Activated CD4-positive, alpha-beta T cell treated with anti-CD3 and anti-CD28 coated beads, Interleukin-2, amount 50 U/mL, for 16 hours (primary cell): Measurements from ENCODE around the gene GABRB1.

ENCODE experiments used
- DNase-seq: peaks from one replicate; pipeline ENCODE4 v3.0.0-alpha.2; 2020

GABRB1 gene

DNA sequence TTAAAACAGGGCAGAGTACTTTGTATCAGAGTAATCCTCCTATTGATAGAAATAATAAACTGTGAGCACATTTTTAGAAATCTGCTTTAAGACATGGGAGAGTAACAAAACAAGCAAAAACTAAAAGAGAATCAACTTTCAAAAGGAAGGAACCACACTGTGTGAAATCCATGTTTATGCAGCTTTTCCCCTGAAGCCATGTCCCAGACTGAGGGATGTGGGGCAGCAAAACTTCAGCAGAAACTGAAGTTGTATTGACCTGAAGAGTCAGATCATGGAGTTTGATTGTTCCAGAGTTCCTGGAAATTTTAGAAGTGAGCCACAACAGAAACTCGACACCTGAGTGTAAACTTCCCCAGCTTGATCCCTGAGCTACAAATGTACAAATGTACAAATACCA lies 378.9 kb downstream of the GABRB1 start:
- no peak for DNase-seq

DNA sequence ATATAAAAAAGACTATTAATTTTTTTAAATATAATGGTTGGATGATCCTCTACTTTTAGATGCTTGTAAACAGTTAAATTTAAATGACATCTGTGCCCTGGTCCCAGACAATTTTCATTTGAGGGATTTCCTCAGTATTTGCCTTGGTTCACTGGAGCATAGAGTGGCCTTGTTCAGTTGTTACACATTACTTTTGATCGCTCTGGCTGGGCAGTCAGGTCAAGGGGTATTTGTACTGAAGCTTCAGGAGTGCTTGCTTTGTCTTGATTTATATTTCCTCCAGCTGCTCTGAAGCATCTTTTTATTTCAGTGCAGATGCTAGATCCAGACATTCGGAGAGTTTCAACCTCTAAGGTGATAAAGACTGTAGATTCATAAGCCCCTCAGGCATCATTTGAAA lies 382.2 kb downstream of the GABRB1 start:
- no peak for DNase-seq

- DNase-seq = no peak
Measured at GRCh38 chr4:47415719-47416118, 384.4 kb downstream of the GABRB1 start.

DNA sequence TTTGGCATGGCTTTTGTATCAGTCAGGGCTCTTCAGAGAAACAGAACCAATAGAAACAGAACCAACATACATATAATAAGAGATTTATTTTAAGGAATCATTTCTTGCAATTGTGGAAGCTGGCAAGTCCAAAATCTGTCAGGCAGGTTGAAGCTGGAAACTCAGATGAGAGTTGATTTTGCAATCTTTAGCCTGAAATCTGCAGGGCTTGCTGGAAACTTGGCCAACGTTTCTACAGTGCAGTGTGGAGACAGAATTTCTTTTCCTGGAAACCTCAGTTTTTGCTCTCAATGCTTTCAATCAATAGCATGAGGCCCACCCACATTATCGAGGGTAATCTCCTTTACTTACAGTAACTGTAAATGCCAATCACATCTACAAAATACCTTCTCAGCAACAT lies 386.8 kb downstream of the GABRB1 start:
- no peak for DNase-seq

GRCh38 chr4:47419296-47419695 lies 387.9 kb downstream of the GABRB1 start:
- no peak for DNase-seq

- no peak for DNase-seq
Measured at GRCh38 chr4:47425628-47426027, 394.3 kb downstream of the GABRB1 start.

DNA sequence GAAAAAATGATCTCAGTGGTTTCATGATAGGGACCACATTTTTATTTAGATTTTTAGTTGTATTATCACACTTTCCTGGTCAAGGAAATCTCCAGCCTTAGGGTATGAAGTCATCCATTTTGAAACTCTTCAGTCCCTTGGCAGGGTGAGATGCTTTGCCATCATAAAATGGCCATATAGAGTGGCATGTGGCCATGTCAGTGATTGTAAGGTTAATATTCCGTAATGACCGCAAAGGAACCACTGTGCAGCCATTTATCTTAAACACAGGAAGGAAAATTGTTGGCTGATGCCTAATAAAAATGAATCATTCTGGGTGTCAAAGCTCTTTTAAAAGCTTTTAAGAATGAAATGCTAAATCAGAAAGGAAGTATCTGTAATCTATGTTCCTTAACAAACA lies 396.6 kb downstream of the GABRB1 start:
- no peak for DNase-seq

GRCh38 chr4:47432749-47433148 lies 401.4 kb downstream of the GABRB1 start:
- no peak for DNase-seq

- no peak for DNase-seq
Measured at GRCh38 chr4:47434931-47435330, 403.6 kb downstream of the GABRB1 start.

DNA sequence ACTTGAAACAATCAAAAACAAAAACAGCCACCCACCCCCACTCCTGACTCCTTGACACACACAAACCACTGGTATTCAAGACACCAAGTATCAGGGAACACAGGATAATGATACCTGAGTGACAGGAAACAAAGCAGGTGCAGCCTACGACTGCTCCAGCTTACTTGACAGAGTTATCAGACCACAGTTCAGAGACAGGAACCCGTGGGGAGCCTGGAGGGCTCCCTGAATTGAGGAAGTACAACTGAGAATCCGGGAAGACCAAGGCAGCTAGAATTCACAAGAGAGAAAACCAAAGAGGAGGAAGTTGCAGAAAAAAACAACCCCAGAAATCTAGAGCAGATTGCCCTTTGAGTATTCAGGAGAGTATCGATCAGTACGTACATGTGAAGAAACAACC lies 411.6 kb downstream of the GABRB1 start:
- no peak for DNase-seq

- DNase-seq = no peak
Measured at GRCh38 chr4:47444031-47444430, 412.7 kb downstream of the GABRB1 start.

DNA sequence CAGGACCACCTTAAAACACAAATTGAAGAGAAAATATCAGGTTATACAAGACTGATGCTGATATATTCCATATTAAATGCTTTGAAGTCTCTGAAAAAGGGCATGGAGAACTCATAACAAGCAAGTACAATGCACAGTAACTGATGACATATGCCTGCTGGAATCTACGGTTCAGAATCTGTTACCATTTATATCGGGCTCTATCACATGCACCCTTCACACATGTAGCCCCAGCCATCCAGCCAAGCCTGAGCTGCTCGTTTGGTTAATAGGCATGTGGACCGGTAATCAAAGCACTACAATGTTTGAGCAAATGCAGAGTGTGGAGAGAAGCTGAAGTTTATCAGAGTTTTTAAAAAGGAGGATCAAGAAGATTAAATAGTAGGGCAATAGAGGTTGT lies 420.3 kb downstream of the GABRB1 start:
- DNase-seq = no peak

GRCh38 chr4:47462799-47463234 lies 431.4 kb downstream of the GABRB1 start:
- no peak for DNase-seq

DNA sequence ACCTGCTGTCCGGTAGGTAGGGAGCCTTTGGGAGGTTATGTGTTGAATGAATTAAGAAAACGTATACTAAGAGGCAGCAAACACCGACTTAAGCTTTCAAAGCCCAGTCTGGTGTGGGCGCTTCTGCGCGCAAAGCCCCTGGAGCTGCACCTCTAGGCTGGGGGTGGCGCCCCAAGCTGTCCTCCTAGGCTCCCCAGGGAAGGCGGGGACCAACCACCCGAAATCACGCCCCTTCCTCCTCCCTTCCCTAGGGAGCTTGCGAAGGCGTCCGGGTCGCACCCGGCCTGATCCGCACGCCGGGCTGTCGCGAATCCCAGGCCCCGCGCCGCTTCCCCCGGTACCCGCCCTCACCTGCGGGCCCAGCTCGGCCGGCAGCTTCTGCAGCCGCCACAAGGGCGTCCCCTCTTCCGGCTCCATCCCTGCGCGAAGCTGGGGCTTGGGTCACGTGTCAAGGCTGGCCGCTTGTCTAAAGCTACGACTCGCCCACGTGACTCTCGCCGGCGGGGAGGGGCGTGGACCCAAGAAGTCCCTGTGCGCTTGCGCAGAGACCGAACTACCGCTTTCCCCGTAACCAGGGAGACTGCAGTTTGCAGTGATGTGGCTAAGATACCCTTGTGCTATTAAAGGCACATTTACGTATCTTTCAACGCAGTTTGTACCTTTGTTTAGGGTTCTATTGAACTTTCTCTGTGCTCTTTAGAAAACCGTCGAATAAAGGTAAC lies 432.0 kb downstream of the GABRB1 start, which contains the start of gene COMMD8:
Gene COMMD8 (minus strand): TSS at position 468 of the 722 bp plus-strand sequence. CDS start 51 bp downstream, at position 417.
- peak; percentile 97 for DNase-seq

DNA sequence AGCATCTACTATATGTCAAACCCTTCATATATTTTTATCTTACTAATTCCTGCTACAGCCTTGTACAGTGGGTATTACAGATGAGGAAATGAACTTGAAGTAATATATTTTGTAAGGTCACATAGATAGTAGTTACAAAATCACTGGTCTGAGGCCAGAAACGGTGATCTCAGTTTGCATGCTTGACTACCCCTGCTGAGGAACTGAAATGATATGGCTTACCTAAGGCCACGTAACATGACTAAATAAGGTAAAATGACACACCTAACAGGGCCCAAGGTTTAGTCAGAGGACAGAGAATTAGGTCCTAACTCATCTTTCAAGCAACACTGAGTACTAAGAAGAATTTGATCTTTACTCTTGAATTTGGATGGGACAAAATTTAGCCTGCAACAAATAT lies 433.6 kb downstream of the GABRB1 start:
- no peak for DNase-seq

DNA sequence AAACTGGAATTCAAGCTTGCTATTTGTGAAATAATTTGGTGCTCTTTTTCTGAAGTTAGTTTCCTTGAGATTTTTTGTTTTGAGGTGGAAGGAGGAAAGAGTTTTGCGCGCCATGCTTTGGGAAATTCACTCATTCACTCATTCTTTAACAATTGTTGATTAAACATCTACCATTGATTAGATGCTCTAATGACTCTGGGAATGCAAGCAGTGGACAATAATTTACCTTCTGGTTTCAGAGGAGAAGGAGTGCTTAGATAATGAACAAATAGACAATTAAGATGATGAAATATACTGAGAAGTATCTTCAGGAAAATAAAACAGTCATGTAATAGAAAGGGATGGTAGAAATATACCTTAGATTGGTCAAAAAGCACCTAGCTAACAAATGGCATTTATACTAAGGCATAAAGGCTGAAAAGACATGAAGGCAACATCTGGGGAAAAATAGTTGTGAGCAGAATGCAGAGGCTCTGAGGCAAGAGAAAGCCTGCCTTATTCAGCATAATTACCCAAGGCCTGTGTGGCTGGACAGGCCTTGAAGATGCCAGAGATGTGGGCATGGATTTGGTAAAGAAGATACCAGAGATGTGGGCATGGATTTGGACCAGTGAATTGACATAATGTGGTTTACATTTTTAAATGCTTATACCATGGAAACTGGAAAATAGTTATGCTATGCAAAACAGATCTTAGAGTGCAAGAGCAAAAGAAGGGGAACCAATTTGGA lies 434.9 kb downstream of the GABRB1 start:
- no peak for DNase-seq

- no peak for DNase-seq
Measured at GRCh38 chr4:47468706-47469365, 437.5 kb downstream of the GABRB1 start.

- no peak for DNase-seq
Measured at GRCh38 chr4:47469951-47470350, 438.6 kb downstream of the GABRB1 start.

DNA sequence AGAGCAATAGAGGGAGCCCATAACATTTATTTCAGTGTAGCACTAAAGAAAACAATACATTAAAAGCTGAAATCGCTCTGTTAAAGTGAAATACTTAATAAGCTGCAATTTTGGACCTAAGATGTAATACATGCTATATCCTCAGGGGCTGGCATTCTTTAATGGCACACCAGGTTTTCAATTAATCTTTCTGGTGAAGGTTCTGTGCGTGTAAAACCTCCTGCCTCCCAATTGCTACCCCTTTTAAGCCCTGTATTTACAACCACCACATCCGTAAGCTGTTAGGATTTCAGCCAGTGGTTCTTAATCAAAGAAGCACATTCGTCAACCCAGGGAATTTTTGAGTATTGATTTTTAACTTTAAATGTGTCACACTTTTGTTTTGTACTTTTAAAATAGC lies 439.7 kb downstream of the GABRB1 start:
- no peak for DNase-seq

DNA sequence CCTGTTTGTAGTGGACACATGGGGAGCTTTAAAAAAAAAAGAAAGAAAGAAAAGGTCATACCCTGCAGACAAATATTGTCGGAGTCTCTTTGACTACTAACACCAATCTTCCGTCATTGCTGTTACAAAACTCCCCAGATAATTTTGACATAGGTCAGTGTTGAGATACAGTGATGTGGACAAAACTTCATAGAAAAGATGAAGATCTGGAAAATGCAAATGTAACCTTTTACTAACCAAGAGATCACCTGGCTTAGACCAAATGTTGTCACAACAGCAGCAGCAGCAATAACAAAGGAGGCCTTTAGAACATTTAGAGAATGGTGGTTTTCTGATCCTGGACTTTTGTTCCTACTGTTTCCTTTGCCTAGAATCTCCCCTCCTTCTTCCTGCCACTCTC lies 440.2 kb downstream of the GABRB1 start:
- no peak for DNase-seq

- no peak for DNase-seq
Measured at GRCh38 chr4:47473141-47473750, 441.9 kb downstream of the GABRB1 start.

DNA sequence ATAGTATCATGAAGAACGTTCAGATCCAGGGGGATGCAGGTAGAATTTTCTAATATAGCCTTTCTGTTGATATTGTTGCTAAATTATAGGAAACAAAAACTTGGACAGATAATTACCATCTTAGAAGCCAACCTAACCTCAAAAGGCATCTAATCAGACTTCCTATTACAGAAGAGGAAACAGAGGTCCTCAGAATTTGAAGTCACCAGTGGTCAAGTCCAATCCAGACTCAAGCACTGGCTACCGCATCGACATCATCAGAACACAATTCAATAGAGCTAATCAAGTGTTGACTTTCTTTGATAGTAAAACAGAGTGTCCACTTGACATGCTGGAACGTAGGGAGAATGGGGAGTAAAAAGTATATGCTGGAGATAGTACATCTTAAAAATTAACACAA lies 443.4 kb downstream of the GABRB1 start:
- DNase-seq = no peak

GRCh38 chr4:47475411-47475810 lies 444.0 kb downstream of the GABRB1 start:
- no peak for DNase-seq
